ENCODE results near the gene GPR135.
"Not testable (repeated sequence)": the region's sequence is repeated elsewhere in the genome, so short reads cannot be mapped to it uniquely, and the experiment has no call there.

GPR135 gene

GRCh38 chr14:59474172-59474571 is 9.0 kb upstream of the GPR135 start:
- FAIRE-seq: no peak

- no peak for FAIRE-seq
These were observed 479 bp downstream of the GPR135 start for GRCh38 chr14:59464486-59465315.

- no peak for FAIRE-seq
These were observed 1.2 kb downstream of the GPR135 start for GRCh38 chr14:59463787-59464485.

DNA sequence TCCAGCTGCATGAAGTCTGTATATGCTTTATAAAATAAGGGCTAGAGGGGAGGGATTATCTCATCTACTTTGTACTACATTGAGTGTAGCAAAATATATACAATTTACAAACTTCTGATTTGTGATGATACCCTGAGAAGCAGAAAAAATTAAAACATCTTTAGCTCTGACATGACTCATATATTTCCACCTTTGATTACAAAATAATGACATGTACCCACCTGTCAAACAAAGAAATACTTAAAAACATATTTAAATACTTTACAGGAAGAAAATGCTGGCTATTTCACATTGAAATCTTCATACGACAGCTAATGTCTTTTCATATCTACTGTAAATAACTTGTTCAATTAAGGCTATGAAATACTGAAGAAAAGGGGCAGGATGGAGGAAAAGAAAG is 3.3 kb downstream of the GPR135 start:
- no peak for FAIRE-seq

GRCh38 chr14:59460378-59460777 is 4.8 kb downstream of the GPR135 start:
- no peak for FAIRE-seq

DNA sequence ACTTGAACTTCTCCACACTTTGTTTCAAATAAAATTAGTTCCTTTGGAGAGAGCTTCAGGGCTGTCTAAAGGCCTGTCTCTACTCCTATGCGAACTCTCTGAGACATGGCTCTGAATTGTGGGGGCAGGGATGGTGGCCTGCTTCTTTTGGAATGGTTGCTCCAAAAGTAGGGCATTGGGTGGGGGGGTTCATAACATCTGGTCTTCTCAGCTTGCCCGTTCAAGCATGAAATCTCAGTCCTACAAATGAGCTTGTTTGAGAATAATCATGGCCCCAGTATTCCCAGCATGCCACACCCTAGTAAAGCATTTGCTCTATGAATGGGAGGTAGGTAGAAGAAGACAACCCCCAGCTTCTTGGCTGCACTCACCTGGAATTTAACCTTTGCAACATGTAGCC is 6.7 kb downstream of the GPR135 start:
- no peak for FAIRE-seq

DNA sequence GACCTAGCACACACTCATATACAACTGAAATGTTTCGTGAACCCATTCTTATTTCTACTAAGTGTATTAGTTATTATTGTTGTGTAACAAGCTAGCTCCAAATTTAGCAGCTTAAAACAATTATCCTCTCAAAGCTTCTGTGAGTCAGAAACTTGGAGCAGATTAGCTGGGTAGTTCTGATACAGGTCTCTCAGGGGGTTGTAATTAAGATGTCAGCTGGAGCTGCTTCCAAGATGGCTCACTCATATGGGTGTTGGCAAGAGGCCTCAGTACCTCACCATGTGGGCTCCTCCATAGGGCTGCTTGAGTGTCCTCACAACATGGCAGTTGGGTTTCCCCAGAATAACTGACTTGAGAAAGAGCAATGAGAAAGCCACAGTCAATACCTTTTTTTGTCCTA is 9.8 kb downstream of the GPR135 start:
- no peak for FAIRE-seq

- no peak for FAIRE-seq
These were observed 11.0 kb downstream of the GPR135 start for GRCh38 chr14:59454139-59454538.

DNA sequence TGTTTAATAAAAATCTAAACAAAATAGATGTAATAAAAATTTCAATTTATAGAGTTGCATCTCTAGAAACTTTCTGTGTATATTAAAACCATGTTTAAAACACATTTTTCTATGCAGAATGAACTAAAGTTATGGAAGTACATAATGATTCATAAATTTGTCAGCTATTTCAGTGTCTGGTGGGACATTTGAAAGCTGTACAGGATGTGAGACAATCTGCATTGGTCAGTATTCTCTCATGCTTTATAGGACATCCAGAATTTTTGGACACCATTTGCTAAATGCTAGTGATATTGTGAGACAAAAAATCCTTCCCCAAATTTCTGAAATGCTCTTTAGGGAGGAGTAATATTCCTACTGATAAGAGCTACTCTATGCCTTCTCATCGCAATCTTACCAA is 13.3 kb downstream of the GPR135 start:
- FAIRE-seq: no peak

DNA sequence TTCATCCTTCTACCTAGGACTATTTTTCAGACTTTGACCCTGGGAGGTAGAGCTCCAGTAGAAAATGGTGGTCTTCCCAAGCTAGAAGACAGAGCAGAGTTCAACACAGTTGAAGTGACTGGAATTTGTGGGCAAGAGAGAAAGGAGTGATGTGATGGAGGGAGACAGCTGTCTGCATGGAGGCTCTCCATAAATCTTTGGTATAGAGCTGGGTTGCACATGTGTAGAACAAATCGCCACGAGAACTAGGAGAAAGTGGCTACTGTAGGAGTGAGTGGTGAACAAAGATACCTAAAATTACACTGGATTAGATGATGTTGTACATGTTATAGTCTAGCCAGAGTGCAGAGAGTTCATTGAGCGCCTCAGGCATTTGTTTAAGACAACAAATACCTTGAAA is 14.5 kb downstream of the GPR135 start:
- no peak for FAIRE-seq

- FAIRE-seq: not testable (repeated sequence)
These were observed 16.5 kb downstream of the GPR135 start for GRCh38 chr14:59448673-59449072.

DNA sequence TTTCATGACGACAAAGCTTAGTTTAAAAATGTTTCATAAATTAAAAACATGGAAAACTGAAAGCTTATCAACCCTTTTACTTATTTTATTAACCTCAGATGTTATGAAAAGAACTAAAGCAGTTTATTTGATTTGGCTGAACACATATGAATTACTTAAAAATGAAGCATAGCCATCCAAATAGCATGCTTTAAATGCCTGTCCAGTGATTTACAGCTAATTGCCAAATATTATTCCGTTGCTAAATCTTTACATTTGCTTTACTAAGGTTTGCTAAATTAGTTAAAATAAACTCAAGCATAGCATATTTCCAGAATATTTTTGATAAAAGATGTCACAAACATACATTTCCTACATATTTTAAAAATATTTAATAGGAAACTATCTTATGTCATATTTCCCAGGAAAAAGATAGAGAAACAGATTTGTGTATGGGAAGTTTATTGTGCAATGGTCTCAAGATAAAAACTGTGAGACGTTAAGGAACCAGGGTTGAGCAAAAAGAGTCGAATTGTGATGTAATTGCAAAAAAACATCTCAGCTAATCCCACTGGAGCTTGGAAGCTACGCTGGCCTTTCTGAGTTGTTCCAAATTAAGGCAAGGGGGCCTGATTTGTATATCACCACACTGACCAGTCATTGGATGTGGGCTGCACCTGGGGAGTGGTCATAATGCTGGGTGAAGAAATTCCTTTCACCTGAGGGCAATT is 25.8 kb downstream of the GPR135 start:
- FAIRE-seq: no peak

- no peak for FAIRE-seq
These were observed 27.0 kb downstream of the GPR135 start for GRCh38 chr14:59438195-59438647.

DNA sequence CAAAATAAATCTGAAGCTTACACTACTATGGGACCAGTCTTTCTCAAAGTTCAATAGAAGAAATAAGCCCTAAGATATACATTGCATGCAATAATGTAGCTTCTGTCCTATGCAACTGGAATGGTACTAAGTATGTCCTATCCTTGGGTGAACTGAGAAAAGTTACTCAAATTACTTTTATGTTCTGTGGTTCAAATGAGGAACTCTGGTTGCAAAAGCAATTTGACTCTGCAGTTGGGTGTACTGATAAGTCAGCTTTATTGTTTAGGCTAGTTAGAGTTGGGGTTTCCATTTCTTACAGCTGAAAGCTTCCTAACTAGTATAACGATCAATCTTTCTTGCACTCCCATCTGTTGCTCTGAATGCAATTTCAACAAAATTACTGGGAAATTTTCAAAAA is 29.2 kb downstream of the GPR135 start:
- FAIRE-seq: no peak

GRCh38 chr14:59435101-59435500 is 30.1 kb downstream of the GPR135 start:
- FAIRE-seq: no peak

- no peak for FAIRE-seq
These were observed 35.4 kb downstream of the GPR135 start for GRCh38 chr14:59429790-59430189.

GRCh38 chr14:59428581-59429012 is 36.6 kb downstream of the GPR135 start:
- FAIRE-seq: no peak

- no peak for FAIRE-seq
These were observed 37.3 kb downstream of the GPR135 start for GRCh38 chr14:59427653-59428580.

GRCh38 chr14:59425322-59425935 is 39.8 kb downstream of the GPR135 start:
- FAIRE-seq: no peak

DNA sequence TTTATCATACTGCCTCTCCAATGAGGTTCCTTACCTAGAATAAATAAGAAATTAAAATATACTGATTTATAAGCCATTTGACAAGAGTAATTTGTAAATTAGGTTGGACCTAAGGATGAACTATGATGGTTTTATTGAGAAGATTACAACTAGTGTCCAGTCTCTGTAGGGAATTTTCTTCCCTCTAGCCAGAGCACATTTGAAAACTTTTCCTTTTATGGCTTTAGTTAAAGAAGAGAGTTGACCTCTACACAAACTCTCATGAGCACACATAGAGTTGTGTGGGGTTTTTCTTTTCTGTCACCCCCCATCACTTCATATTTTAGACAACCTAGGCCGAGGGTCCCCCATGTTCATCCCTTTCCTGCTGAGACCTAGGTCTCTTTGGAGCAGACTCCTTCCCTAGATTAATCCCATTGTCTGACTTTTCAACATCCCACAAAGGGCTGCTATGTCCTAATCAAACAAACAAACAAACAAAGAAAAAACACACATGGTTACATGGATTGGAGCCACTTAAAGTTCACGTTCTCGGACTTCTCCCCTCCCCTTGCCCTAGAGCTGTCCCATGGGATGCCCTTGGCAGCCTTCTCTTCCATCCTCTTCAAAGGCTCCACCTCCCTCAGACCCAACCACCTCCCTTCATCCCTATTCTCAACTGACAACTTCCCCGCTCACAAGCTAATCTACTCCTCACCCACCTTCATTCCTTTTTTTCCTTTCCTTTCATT is 40.7 kb downstream of the GPR135 start:
- no peak for FAIRE-seq

Data from G401.6 (cell line).